ENCODE data around the gene ZNF431.
"Not testable (repeated sequence)": the region's sequence is repeated elsewhere in the genome, so short reads cannot be mapped to it uniquely, and the experiment has no call there.

ZNF431 gene

DNA sequence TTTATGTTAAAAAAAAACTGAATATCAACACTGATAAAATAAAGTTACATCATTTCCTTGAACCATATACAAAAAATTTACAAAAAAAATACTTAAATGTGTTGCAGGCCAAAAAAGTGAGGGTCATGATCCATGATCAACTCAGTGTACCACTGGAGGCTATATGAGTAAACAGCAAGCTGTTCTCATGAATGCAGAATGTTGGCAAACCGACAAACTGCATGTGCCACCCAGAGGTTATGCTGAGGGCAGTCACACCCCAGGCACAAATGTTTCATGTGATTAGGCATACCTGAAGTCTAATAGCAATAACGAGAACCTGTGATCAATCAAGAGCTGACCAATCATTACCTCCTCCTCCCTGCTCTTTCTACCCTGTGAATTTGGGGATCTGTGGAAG is 91.9 kb downstream of the ZNF431 start:
- H3K4me3 ChIP-seq (replicated peaks; ENCODE audit: low read depth, low read length), result no peak overlapping the region
- DNase-seq (ENCODE audit: extremely low read depth, insufficient read length), result no peak
- no peaks in the 10 kb centered on the region for H3K36me3 ChIP-seq (ENCODE audit: control insufficient read depth, insufficient read depth, low read length)
- H3K27me3 ChIP-seq (replicated peaks; ENCODE audit: control insufficient read depth, insufficient read depth, low read length), result no peaks in the 10 kb centered on the region
- TF ChIP-seq, protein P1, sequence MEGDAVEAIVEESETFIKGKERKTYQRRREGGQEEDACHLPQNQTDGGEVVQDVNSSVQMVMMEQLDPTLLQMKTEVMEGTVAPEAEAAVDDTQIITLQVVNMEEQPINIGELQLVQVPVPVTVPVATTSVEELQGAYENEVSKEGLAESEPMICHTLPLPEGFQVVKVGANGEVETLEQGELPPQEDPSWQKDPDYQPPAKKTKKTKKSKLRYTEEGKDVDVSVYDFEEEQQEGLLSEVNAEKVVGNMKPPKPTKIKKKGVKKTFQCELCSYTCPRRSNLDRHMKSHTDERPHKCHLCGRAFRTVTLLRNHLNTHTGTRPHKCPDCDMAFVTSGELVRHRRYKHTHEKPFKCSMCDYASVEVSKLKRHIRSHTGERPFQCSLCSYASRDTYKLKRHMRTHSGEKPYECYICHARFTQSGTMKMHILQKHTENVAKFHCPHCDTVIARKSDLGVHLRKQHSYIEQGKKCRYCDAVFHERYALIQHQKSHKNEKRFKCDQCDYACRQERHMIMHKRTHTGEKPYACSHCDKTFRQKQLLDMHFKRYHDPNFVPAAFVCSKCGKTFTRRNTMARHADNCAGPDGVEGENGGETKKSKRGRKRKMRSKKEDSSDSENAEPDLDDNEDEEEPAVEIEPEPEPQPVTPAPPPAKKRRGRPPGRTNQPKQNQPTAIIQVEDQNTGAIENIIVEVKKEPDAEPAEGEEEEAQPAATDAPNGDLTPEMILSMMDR (IDR thresholded peaks at IDR 0.05; ENCODE audit: insufficient read depth, low read length, poor library complexity, severe bottlenecking), result no peak

DNA sequence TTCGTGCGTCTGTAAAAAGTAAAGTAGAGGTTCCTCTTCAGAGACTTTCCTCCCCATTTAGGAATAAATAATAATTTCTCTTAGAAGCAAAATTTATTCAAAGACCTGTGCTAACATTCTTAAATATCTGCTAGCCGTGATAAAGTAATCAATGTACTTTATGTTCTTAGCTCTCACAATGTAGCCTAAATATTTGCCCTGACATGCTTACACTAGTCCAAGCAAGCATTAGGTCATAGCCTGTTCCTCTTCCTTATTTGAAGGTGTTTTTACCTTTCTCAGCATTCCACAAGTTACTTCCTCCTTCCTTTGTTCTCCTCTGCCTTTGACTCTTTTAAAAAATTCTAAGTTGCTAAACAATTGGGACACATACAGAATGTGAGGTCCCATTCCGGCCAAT is 94.9 kb downstream of the ZNF431 start:
- H3K27me3 ChIP-seq (replicated peaks; ENCODE audit: control insufficient read depth, insufficient read depth, low read length); H3K36me3 ChIP-seq (ENCODE audit: control insufficient read depth, insufficient read depth, low read length); H3K4me3 ChIP-seq (replicated peaks; ENCODE audit: low read depth, low read length); DNase-seq (ENCODE audit: extremely low read depth, insufficient read length): not testable (repeated sequence)

DNA sequence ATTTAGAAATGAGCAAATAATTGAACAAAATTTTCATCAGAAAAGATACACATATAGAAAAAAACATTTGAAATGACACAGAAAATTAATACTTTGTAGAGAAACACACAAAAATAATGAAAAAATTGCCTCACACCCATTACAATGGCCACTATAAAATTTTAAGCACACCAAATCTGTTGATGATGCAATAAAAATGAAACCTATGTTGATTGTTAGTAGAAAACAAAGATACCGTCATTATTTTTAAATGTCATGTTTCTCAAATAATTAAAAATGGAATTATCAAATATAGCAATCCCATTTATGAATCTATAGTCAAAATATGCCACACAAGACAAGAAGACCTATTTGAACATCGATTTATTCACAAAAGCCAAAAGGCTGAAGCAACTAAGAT is 96.8 kb downstream of the ZNF431 start:
- Histone ChIP-seq H3K36me3 (ENCODE audit: control insufficient read depth, insufficient read depth, low read length) (no peaks in the 10 kb centered on the region), H3K4me3 (replicated peaks; ENCODE audit: low read depth, low read length) (no peak overlapping the region), H3K27me3 (replicated peaks; ENCODE audit: control insufficient read depth, insufficient read depth, low read length) (no peaks in the 10 kb centered on the region)
- no peak for DNase-seq (ENCODE audit: extremely low read depth, insufficient read length)
- TF ChIP-seq, protein P1 (IDR thresholded peaks at IDR 0.05; ENCODE audit: insufficient read depth, low read length, poor library complexity, severe bottlenecking), result no peak

Data from GM06990 (cell line).